RWPE1 (cell line): ENCODE results near the gene SLC39A3.

Experiments
- CTCF ChIA-PET: fragments of 350-600 bp; sonication (Branson Sonifier 250); formaldehyde crosslinking; extraction: SDS; loops from one replicate; lab custom pipeline; 2021; lab: Yijun Ruan, JAX
- POLR2A ChIA-PET: fragments of 400-600 bp; formaldehyde crosslinking; extraction: SDS; loops from one replicate; lab custom pipeline; 2020; ENCODE audit warnings: antibody characterized with exemption; ENCODE audit not compliant: low non-redundant PET; lab: Yijun Ruan, JAX
- DNase-seq: peaks from one replicate; pipeline ENCODE4 v3.0.0; 2012; ENCODE audit warnings: low spot score
- H3K27ac ChIP-seq: fragments of 450-650 bp; 2 replicates; pipeline ENCODE4 v1.5.1; 2017
- TF ChIP-seq, protein P1 (sequence below): fragments of 450-650 bp; conservative IDR thresholded peaks from 2 replicates; pipeline ENCODE4 v1.5.1; 2017; ENCODE audit warnings: low read depth, mild to moderate bottlenecking

SLC39A3 gene

GRCh38 chr19:2726904-2727639 lies 12.7 kb downstream of the SLC39A3 start:
- POLR2A ChIA-PET: no interaction called here
- TF ChIP-seq, protein P1, sequence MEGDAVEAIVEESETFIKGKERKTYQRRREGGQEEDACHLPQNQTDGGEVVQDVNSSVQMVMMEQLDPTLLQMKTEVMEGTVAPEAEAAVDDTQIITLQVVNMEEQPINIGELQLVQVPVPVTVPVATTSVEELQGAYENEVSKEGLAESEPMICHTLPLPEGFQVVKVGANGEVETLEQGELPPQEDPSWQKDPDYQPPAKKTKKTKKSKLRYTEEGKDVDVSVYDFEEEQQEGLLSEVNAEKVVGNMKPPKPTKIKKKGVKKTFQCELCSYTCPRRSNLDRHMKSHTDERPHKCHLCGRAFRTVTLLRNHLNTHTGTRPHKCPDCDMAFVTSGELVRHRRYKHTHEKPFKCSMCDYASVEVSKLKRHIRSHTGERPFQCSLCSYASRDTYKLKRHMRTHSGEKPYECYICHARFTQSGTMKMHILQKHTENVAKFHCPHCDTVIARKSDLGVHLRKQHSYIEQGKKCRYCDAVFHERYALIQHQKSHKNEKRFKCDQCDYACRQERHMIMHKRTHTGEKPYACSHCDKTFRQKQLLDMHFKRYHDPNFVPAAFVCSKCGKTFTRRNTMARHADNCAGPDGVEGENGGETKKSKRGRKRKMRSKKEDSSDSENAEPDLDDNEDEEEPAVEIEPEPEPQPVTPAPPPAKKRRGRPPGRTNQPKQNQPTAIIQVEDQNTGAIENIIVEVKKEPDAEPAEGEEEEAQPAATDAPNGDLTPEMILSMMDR: no peak
- DNase-seq: no peak
- H3K27ac ChIP-seq: no peak overlapping the region
- CTCF ChIA-PET: no interaction called here

DNA sequence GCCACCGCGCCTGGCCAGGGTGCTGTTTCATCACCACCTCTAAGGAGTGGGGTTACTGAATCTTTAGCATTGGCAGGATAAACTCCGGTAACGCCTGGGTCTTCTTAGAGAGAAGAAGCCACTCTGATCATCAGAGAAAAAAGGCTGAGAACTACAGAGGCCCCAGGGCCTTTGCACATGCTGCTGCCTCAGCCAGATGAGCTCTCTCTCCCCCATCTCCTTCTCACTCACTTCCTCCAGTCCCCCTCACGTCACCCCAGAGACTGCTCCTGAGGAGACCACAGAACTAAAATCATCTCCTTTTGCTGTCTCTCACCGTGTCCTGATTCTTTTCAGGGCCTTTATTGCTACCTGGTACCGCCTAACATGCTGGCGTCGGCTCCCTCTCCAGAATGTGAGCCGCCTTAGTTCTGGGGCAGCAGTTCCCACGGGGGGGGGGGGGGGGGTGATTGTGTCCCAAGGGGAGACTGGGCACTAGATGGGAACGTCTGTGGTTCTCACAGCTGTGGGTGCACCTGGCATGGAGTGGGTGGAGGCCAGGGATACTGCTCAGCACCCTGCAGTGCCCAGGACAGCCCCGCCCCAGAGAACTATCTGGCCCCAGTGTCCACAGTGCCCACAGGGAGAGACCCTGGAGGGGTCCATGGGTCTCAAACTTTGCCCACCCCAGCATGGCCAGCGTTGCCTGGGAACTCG lies 13.5 kb downstream of the SLC39A3 start:
- ChIA-PET POLR2A (no interaction called here), CTCF (interaction anchor here (0.6 kb wide), 1 partner anchor 35 kb away, joined by 3 read pairs; no protein-coding TSS in a partner anchor)
- TF ChIP-seq, protein P1: no peak
- no peak for DNase-seq
- H3K27ac ChIP-seq: no peak overlapping the region

DNA sequence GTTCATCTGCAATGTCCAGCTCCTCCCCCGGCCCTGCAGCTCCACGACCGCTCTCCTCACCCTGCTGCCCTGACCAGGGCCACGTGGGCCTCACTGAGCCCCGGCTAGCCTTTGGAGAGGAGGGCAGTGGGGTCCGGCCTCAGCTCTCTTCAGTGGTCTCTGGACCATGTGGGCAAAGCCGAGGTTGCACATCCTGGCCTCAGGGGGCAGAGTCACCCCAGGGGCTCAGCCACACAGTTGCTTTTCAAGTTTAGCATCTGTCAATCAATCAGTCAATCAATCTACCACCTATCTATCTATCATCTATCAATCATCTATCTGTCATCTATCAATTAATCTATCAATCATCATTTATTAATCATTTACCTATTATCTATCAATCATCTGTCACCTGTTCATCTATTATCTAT lies 15.7 kb downstream of the SLC39A3 start:
- POLR2A ChIA-PET: no interaction called here
- CTCF ChIA-PET: interaction anchor here (0.6 kb wide), 1 partner anchor 16 kb away, joined by 3 read pairs; the partner anchor contains the start of gene SLC39A3
- TF ChIP-seq, protein P1: no peak
- DNase-seq: no peak
- H3K27ac ChIP-seq: no peak overlapping the region

GRCh38 chr19:2723747-2724146 lies 16.1 kb downstream of the SLC39A3 start:
- ChIA-PET CTCF (interaction anchor here (0.6 to 1.7 kb wide), 3 partner anchors 16 to 75 kb away, joined by 3 to 10 read pairs (median 4); partner anchors contain the start of gene SLC39A3), POLR2A (no interaction called here)
- TF ChIP-seq, protein P1: no peak
- DNase-seq: no peak
- peak overlapping the region; percentile 25; the same call in 1 of the 2 replicates for H3K27ac ChIP-seq

DNA sequence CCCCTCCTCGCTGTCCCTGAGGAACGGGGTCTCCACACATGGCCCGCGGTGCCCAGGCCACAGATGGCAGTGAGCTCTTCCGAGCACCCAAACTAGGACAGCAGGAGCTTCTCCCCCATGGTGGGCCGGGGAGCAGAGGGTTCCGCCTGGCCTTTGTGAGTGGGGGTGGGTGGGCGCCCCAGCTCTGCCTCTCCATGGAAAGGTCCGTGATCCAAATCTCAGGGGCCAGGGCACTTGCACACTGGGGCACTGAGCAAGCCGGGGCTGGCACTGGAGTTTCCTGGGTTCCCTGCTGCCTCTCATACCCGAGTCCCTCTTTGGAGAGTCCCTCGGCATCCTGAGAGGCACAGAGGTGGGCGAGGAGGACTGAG lies 16.5 kb downstream of the SLC39A3 start:
- POLR2A ChIA-PET: interaction anchor here (1.1 kb wide), 1 partner anchor 21 kb away, joined by 4 read pairs; the partner anchor contains the start of gene GNG7
- CTCF ChIA-PET: interaction anchor here (0.6 to 1.7 kb wide), 5 partner anchors 9 to 313 kb away, joined by 3 to 10 read pairs (median 4); no protein-coding TSS in a partner anchor
- peak overlapping the region; percentile 25; the same call in 1 of the 2 replicates for H3K27ac ChIP-seq

More for the DNA sequence above, 16.5 kb downstream of the SLC39A3 start:
- TF ChIP-seq, protein P1: no peak
- DNase-seq: no peak
